ENCODE measurements around the gene KCNQ1. TPM values are rescaled to one million over a fixed set of nuclear protein-coding genes. Genes with fewer than 3 reads are reported as not detected.

Gene KCNQ1
- total and polyA plus RNA-seq, 7 donors = 1.1 to 25.2 (median 3.8) TPM

DNA sequence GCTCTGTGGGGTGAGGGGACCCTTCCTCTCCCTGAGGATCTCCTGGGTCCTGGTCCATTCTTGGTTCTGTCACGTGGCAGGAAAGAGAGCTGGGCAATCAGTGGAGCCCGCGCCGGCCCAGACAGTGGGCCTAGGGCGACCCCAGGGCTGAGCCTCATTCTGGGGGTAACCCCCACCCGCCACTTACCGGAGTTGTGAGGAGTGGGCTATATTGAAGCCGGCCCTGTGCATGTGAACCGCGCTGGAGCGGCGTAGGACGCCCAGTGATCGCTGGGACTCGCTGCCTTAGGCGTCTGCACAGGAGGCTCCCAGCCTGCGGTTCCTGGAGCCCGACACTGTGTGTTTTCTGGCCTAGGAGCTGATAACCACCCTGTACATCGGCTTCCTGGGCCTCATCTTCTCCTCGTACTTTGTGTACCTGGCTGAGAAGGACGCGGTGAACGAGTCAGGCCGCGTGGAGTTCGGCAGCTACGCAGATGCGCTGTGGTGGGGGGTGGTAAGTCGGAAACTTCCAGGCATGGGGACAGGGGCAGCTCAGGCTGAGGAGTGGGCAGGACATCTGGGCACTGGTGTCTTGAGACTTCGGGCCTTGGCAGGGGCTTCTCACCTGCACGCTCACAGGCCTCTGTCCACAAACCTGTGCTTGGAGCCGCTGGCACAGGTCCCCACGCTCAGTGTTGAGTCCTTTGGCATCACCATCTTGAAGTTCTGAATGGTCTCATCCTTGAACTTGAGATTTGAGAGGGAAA is 127.9 kb downstream of the KCNQ1 start:
- TF ChIP-seq POLR2A (IDR thresholded peaks at IDR 0.05) (no peak), EP300 (IDR thresholded peaks at IDR 0.05) (no peak), CTCF (IDR thresholded peaks at IDR 0.05) (no peak), POLR2AphosphoS5 (IDR thresholded peaks at IDR 0.05) (no peak)
- Histone ChIP-seq H3K4me3 (no peak overlapping the region), H3K9me3 (no peaks in the 10 kb centered on the region), H3K27me3 (no peaks in the 10 kb centered on the region), H3K27ac (no peak overlapping the region), H3K4me1 (no peaks in the 10 kb centered on the region), H3K36me3 (no peaks in the 10 kb centered on the region)
- DNase-seq = no peak
- intact Hi-C loops (cut with DNase I) = loop anchor here (10.0 kb wide), 1 partner anchor 228 kb away; no protein-coding TSS in a partner anchor
- 97% methylated on average over 33 of the region's 33 CpGs for WGBS, 2 donors

DNA sequence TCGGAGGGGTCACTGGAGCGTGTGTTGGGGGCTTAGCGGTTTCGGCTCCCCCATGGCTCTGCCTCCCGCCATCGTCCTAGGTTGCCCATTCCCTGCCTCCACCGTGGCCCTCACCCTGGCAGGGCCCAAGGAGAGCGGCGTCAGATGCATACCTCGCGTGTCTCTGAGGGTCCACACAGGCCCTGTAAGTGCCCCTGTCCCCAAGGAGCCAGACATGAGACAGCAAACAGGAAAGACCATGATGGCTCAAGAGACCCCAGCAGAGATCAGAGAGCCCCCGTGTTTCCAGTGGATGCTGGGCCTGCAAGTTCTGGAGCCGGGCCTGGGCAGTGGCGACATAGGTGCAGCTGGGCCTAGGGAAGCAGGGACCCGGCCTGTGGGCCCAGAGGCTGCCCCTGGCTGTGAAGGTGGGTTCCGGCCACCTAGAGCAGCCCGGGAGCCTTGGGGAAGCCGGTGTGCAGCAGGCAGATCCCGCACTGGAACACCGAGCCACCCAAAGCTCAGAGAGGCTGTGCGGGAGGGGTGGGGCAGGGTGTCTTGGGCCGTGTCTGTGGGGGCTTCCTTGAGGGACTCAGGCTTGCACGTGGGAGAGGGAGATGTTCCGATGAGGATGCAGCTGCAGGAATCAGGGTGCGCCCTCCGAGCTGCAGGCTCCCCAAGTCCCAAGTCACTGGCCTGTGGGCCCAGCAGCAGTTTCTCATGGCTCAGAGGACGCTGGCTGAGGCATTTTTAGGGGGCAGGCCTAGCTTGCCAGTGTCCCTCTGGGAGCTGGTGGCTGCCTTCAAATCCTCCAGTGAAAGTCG is 128.6 kb downstream of the KCNQ1 start:
- WGBS, 2 donors = 94 to 95% methylated on average over 28 of the region's 28 CpGs
- peak; percentile 56 for DNase-seq
- intact Hi-C loops (cut with DNase I) = loop anchor here (10.0 kb wide), 1 partner anchor 229 kb away; no protein-coding TSS in a partner anchor
- H3K9me3 ChIP-seq = no peaks in the 10 kb centered on the region
- H3K4me3 ChIP-seq = no peak overlapping the region
- no peak overlapping the region for H3K27ac ChIP-seq
- TF ChIP-seq CTCF (IDR thresholded peaks at IDR 0.05) (no peak), POLR2AphosphoS5 (IDR thresholded peaks at IDR 0.05) (no peak), POLR2A (IDR thresholded peaks at IDR 0.05) (no peak), EP300 (IDR thresholded peaks at IDR 0.05) (no peak)
- no peaks in the 10 kb centered on the region for H3K36me3 ChIP-seq
- H3K4me1 ChIP-seq = no peaks in the 10 kb centered on the region
- H3K27me3 ChIP-seq = no peaks in the 10 kb centered on the region

DNA sequence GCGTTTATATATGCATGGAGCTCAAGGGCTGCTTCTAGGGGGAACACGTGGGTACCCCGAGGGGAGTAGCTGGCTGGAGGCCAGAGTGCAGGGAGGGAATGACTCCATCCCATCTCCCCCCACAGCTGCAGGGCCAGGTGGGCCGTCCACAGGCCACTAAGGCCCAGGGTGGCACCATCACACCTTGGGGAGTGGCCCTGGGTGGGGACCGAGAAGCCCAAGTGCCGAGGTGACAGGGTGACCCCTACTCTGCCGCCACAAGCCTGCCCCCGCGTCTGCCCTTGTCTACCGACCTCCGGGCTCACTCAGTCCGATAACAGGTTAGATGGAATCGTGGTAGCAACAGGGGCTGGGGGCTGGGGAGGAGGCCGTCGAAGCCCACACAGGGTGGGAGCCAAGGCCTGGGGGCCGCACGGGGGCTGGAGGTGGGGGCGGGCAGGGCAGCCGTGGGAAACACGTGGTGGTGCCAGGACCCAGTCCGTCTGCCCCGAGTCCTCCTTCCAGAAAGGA is 129.3 kb downstream of the KCNQ1 start:
- TF ChIP-seq EP300 (IDR thresholded peaks at IDR 0.05) (no peak), POLR2A (IDR thresholded peaks at IDR 0.05) (no peak), POLR2AphosphoS5 (IDR thresholded peaks at IDR 0.05) (no peak), CTCF (IDR thresholded peaks at IDR 0.05) (no peak)
- Histone ChIP-seq H3K4me1 (no peaks in the 10 kb centered on the region), H3K4me3 (no peak overlapping the region), H3K27ac (no peak overlapping the region), H3K9me3 (no peaks in the 10 kb centered on the region), H3K27me3 (no peaks in the 10 kb centered on the region), H3K36me3 (no peaks in the 10 kb centered on the region)
- DNase-seq = peak; percentile 48
- 87 to 91% methylated on average over 22 of the region's 22 CpGs for WGBS, 2 donors
- intact Hi-C loops (cut with DNase I) = loop anchor here (10.0 kb wide), 1 partner anchor 229 kb away; no protein-coding TSS in a partner anchor

GRCh38 chr11:2574553-2575535 is 130.0 kb downstream of the KCNQ1 start:
- no peak for TF ChIP-seq POLR2A (IDR thresholded peaks at IDR 0.05)
- TF ChIP-seq POLR2AphosphoS5 (IDR thresholded peaks at IDR 0.05) = no peak
- no peak for TF ChIP-seq EP300 (IDR thresholded peaks at IDR 0.05)
- no peak for TF ChIP-seq CTCF (IDR thresholded peaks at IDR 0.05)
- peak; percentile 52 for DNase-seq
- intact Hi-C loops (cut with DNase I) = loop anchor here (10.0 kb wide), 1 partner anchor 230 kb away; no protein-coding TSS in a partner anchor
- WGBS, 2 donors = 31 to 77% methylated on average over 45 of the region's 45 CpGs
- Histone ChIP-seq H3K9me3 (no peaks in the 10 kb centered on the region), H3K4me1 (no peaks in the 10 kb centered on the region), H3K27ac (no peak overlapping the region), H3K4me3 (no peak overlapping the region), H3K27me3 (no peaks in the 10 kb centered on the region), H3K36me3 (no peaks in the 10 kb centered on the region)

Measured in sigmoid colon (tissue), 7 donors.